Mesenchymal stem cell (in vitro differentiated cells and primary cell): ENCODE results near the gene SAMD1.

ENCODE experiments used
- DNase-seq: peaks from one replicate; pipeline ENCODE4 v3.0.0-alpha.2; 2013
- H2AFZ ChIP-seq: one replicate; pipeline ENCODE4 v1.6.1; 2013; ENCODE audit warnings: low read depth, mild to moderate bottlenecking, control low read depth, inconsistent platforms, low read length, moderate library complexity
- H2AK5ac ChIP-seq: 2 replicates; pipeline ENCODE4 v1.6.1; 2013; ENCODE audit warnings: low read length, moderate library complexity, mild to moderate bottlenecking, inconsistent platforms; ENCODE audit not compliant: severe bottlenecking
- H2BK120ac ChIP-seq: one replicate; pipeline ENCODE4 v1.6.1; 2013; ENCODE audit warnings: low read depth, mild to moderate bottlenecking, inconsistent platforms, low read length, moderate library complexity
- H2BK12ac ChIP-seq, 2 experiments: one replicate each; pipeline ENCODE4 v1.6.1; 2013; ENCODE audit warnings: inconsistent platforms in 2 of 2, low read length in 2 of 2, mild to moderate bottlenecking in 2 of 2, moderate library complexity in 2 of 2, control low read depth in 1 of 2
- H2BK15ac ChIP-seq: one replicate; pipeline ENCODE4 v1.6.1; 2013; ENCODE audit warnings: mild to moderate bottlenecking, low read depth, inconsistent platforms; ENCODE audit not compliant: poor library complexity, severe bottlenecking
- H2BK5ac ChIP-seq: 2 replicates; pipeline ENCODE4 v1.6.1; 2013; ENCODE audit warnings: low read depth, mild to moderate bottlenecking, low read length, control low read depth, inconsistent platforms; ENCODE audit not compliant: poor library complexity, severe bottlenecking
- H3K14ac ChIP-seq, 2 experiments: one replicate each; pipeline ENCODE4 v1.6.1; 2013; ENCODE audit warnings: inconsistent platforms in 2 of 2, low read length in 2 of 2, control low read depth in 1 of 2, mild to moderate bottlenecking in 1 of 2, moderate library complexity in 1 of 2
- H3K18ac ChIP-seq, 2 experiments: one replicate each; pipeline ENCODE4 v1.6.1; 2013; ENCODE audit warnings: inconsistent platforms in 2 of 2, low read length in 2 of 2, control low read depth in 1 of 2, low read depth in 1 of 2, mild to moderate bottlenecking in 1 of 2
- H3K23ac ChIP-seq, 2 experiments: one replicate each; pipeline ENCODE4 v1.6.1; 2013; ENCODE audit warnings: inconsistent platforms in 2 of 2, low read length in 2 of 2, mild to moderate bottlenecking in 2 of 2, moderate library complexity in 2 of 2, control low read depth in 1 of 2
- H3K27ac ChIP-seq: 2 replicates; pipeline ENCODE4 v1.5.1; 2013; ENCODE audit warnings: mild to moderate bottlenecking, moderate library complexity, low read length, control low read depth, inconsistent platforms; ENCODE audit not compliant: poor library complexity, severe bottlenecking
- H3K27me3 ChIP-seq, 2 experiments: 2 replicates each; pipeline versions ENCODE4 v1.6.1 to v1.7.0; 2013; ENCODE audit warnings: low read length in 2 of 2, mild to moderate bottlenecking in 2 of 2, moderate library complexity in 2 of 2, control low read depth in 1 of 2, inconsistent platforms in 1 of 2; ENCODE audit not compliant: control insufficient read depth in 1 of 2, insufficient read depth in 1 of 2
- H3K36me3 ChIP-seq, 2 experiments: 2 replicates each; pipeline versions ENCODE4 v1.6.1 to v1.7.0; 2013; ENCODE audit warnings: low read length in 2 of 2, control low read depth in 1 of 2, inconsistent platforms in 1 of 2, low read depth in 1 of 2, mild to moderate bottlenecking in 1 of 2; ENCODE audit not compliant: insufficient read depth in 2 of 2, control insufficient read depth in 1 of 2
- H3K4ac ChIP-seq, 2 experiments: one replicate each; pipeline ENCODE4 v1.6.1; 2013; ENCODE audit warnings: inconsistent platforms in 2 of 2, low read length in 2 of 2, mild to moderate bottlenecking in 2 of 2, moderate library complexity in 2 of 2, control low read depth in 1 of 2, low read depth in 1 of 2
- H3K4me1 ChIP-seq: 2 replicates; pipeline ENCODE4 v1.6.1; 2013; ENCODE audit warnings: low read depth, low read length, control low read depth; ENCODE audit not compliant: control insufficient read depth, insufficient read depth
- H3K4me2 ChIP-seq: 2 replicates; pipeline ENCODE4 v1.6.1; 2013; ENCODE audit warnings: low read length, mild to moderate bottlenecking, inconsistent platforms; ENCODE audit not compliant: poor library complexity, severe bottlenecking
- H3K4me3 ChIP-seq, 2 experiments: 2 replicates each; pipeline versions ENCODE4 v1.5.1 to v1.7.0; 2013; ENCODE audit warnings: low read length in 2 of 2, mild to moderate bottlenecking in 2 of 2, control low read depth in 1 of 2, low read depth in 1 of 2; ENCODE audit not compliant: insufficient read depth in 1 of 2
- H3K79me1 ChIP-seq: replicated peaks from 2 replicates; pipeline ENCODE4 v1.6.1; 2013; ENCODE audit warnings: mild to moderate bottlenecking, control low read depth, low read length, inconsistent platforms; ENCODE audit not compliant: poor library complexity, severe bottlenecking
- H3K9ac ChIP-seq: 2 replicates; pipeline ENCODE4 v1.7.0; 2013; ENCODE audit warnings: mild to moderate bottlenecking, low read length, moderate library complexity
- H3K9me3 ChIP-seq: 2 replicates; pipeline ENCODE4 v1.7.0; 2013; ENCODE audit warnings: mild to moderate bottlenecking, low read length; ENCODE audit not compliant: control insufficient read depth
- H4K8ac ChIP-seq: one replicate; pipeline ENCODE4 v1.6.1; 2013; ENCODE audit warnings: inconsistent platforms, mild to moderate bottlenecking, low read length, moderate library complexity
- H4K91ac ChIP-seq: one replicate; pipeline ENCODE4 v1.6.1; 2013; ENCODE audit warnings: mild to moderate bottlenecking, low read length, inconsistent platforms
- WGBS: methylation state at CpG from one replicate; pipeline ENCODE4 v1.1.7; 2013; ENCODE audit warnings: mixed read lengths; 5-methylcytosine and 5-hydroxymethylcytosine counted together

The SAMD1 gene

GRCh38 chr19:14101003-14101545 lies 10.5 kb upstream of the SAMD1 start:
- no peaks in the 10 kb centered on the region for H3K9me3 ChIP-seq
- H2BK12ac ChIP-seq: no peak overlapping the region
- no peak overlapping the region for H3K14ac ChIP-seq
- H3K79me1 ChIP-seq: peaks cover 3% of the 10 kb centered on the region
- no peak overlapping the region for H3K23ac ChIP-seq
- no peak overlapping the region for H3K27ac ChIP-seq
- H2BK5ac ChIP-seq: no peak overlapping the region
- H4K91ac ChIP-seq: no peak overlapping the region
- WGBS: 97% methylated on average over 6 of the region's 6 CpGs
- DNase-seq: no peak
- no peak overlapping the region for H2AFZ ChIP-seq
- no peak overlapping the region for H3K18ac ChIP-seq
- no peaks in the 10 kb centered on the region for H3K4me1 ChIP-seq
- H3K36me3 ChIP-seq: peaks cover 67 to 70% of the 10 kb centered on the region in 2 experiments
- no peak overlapping the region for H3K4ac ChIP-seq
- H3K4me2 ChIP-seq: no peak overlapping the region
- no peak overlapping the region for H3K9ac ChIP-seq
- H3K27me3 ChIP-seq: no peaks in the 10 kb centered on the region
- no peak overlapping the region for H4K8ac ChIP-seq
- no peak overlapping the region for H2AK5ac ChIP-seq
- H3K4me3 ChIP-seq: no peak overlapping the region
- no peak overlapping the region for H2BK120ac ChIP-seq
- no peak overlapping the region for H2BK15ac ChIP-seq

GRCh38 chr19:14097532-14098151 lies 7.1 kb upstream of the SAMD1 start:
- no peak overlapping the region for H2AK5ac ChIP-seq
- H3K79me1 ChIP-seq: no peaks in the 10 kb centered on the region
- WGBS: 95% methylated on average over 21 of the region's 21 CpGs
- H4K91ac ChIP-seq: no peak overlapping the region
- no peak overlapping the region for H3K9ac ChIP-seq
- no peak overlapping the region for H4K8ac ChIP-seq
- peaks cover 8% of the 10 kb centered on the region for H3K9me3 ChIP-seq
- H2BK5ac ChIP-seq: no peak overlapping the region
- H3K4me2 ChIP-seq: no peak overlapping the region
- peaks cover 47 to 63% of the 10 kb centered on the region in 2 experiments for H3K36me3 ChIP-seq
- H3K4ac ChIP-seq: no peak overlapping the region
- H3K4me1 ChIP-seq: no peaks in the 10 kb centered on the region
- no peak overlapping the region for H2BK12ac ChIP-seq
- no peak overlapping the region for H2BK15ac ChIP-seq
- no peak overlapping the region for H3K23ac ChIP-seq
- no peak overlapping the region for H2BK120ac ChIP-seq
- no peaks in the 10 kb centered on the region for H3K27me3 ChIP-seq
- DNase-seq: no peak
- H3K4me3 ChIP-seq: no peak overlapping the region
- H2AFZ ChIP-seq: no peak overlapping the region
- H3K14ac ChIP-seq: no peak overlapping the region
- no peak overlapping the region for H3K27ac ChIP-seq
- no peak overlapping the region for H3K18ac ChIP-seq

GRCh38 chr19:14096272-14096992 lies 5.9 kb upstream of the SAMD1 start:
- Histone ChIP-seq H3K23ac (no peak overlapping the region), H2BK12ac (no peak overlapping the region), H3K18ac (no peak overlapping the region), H2AK5ac (no peak overlapping the region), H4K8ac (no peak overlapping the region), H3K79me1 (peaks cover 3% of the 10 kb centered on the region), H3K9me3 (peaks cover 8% of the 10 kb centered on the region), H3K27me3 (no peaks in the 10 kb centered on the region), H4K91ac (no peak overlapping the region), H3K9ac (no peak overlapping the region), H3K4me3 (no peak overlapping the region), H3K4me2 (no peak overlapping the region), H3K4me1 (peaks cover 5% of the 10 kb centered on the region), H2BK15ac (no peak overlapping the region), H2BK5ac (no peak overlapping the region), H3K27ac (no peak overlapping the region), H2AFZ (no peak overlapping the region), H3K14ac (no peak overlapping the region), H3K36me3 (peaks cover 40 to 51% of the 10 kb centered on the region in 2 experiments), H3K4ac (no peak overlapping the region), H2BK120ac (no peak overlapping the region)
- over 99% methylated on average over 7 of the region's 11 CpGs for WGBS
- no peak for DNase-seq

- no peak overlapping the region for H3K4me3 ChIP-seq
- no peak overlapping the region for H3K27ac ChIP-seq
- H3K4ac ChIP-seq: peak overlapping the region in 1 of 2 experiments; percentile 13
- H2BK5ac ChIP-seq: no peak overlapping the region
- no peak overlapping the region for H3K14ac ChIP-seq
- H3K79me1 ChIP-seq: peaks cover 3% of the 10 kb centered on the region
- no peak for DNase-seq
- no peak overlapping the region for H3K4me2 ChIP-seq
- no peak overlapping the region for H2BK120ac ChIP-seq
- H3K36me3 ChIP-seq: peaks cover 26 to 38% of the 10 kb centered on the region in 2 experiments
- no peak overlapping the region for H2BK12ac ChIP-seq
- no peak overlapping the region for H4K8ac ChIP-seq
- no peak overlapping the region for H3K23ac ChIP-seq
- peaks cover 5% of the 10 kb centered on the region for H3K4me1 ChIP-seq
- no peak overlapping the region for H3K9ac ChIP-seq
- H2AFZ ChIP-seq: no peak overlapping the region
- no peak overlapping the region for H4K91ac ChIP-seq
- no peak overlapping the region for H3K18ac ChIP-seq
- no peak overlapping the region for H2AK5ac ChIP-seq
- peaks cover 8% of the 10 kb centered on the region for H3K9me3 ChIP-seq
- H2BK15ac ChIP-seq: no peak overlapping the region
- H3K27me3 ChIP-seq: no peaks in the 10 kb centered on the region
- WGBS: 93% methylated on average over 6 of the region's 7 CpGs
Observed at GRCh38 chr19:14094854-14095253, 4.3 kb upstream of the SAMD1 start.
